ENCODE data around the gene STIM2.
"Not testable (repeated sequence)": the region's sequence is repeated elsewhere in the genome, so short reads cannot be mapped to it uniquely, and the experiment has no call there.

The STIM2 gene

DNA sequence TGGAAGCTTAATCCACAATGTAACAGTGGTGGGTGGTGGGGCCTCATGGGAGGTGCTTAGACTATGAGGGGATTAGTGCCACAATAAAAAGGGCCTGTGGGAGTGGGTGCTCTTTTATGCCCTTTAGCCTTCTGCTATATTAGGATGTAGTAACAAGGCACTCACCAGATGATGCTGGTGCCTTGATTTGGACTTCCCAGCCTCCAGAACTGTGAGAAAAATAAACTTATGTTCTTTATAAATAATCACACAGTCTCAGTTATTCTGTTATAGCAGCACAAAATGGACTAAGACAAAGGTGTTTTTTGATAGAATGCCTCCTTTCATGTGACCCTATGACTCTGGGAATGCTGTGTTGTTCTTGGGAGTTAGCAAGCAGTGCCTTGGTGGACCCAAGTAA, 89.8 kb downstream of the STIM2 start:
- no peak for DNase-seq (ENCODE audit: low read depth in 2 of 2, low spot score in 1 of 2)

DNA sequence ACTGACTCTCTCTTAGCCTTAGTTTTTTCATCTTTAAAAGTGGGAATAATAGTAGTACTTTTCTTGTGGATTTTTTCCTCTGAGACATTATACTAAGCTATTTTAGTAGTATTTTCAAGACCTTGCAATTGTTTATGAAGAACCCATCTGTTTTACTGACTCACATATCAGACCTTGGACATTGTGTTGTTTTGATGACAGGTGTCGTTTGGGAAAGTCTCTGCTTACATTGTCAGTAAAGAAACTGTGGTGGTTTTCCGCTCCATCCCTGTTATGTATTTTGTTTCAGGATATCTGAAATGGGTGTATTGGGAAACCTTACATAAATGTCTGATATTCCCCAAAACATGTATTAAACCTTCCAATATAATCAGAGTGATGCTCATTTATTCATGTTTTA, 92.2 kb downstream of the STIM2 start:
- DNase-seq (ENCODE audit: low read depth in 2 of 2, low spot score in 1 of 2) = no peak

DNA sequence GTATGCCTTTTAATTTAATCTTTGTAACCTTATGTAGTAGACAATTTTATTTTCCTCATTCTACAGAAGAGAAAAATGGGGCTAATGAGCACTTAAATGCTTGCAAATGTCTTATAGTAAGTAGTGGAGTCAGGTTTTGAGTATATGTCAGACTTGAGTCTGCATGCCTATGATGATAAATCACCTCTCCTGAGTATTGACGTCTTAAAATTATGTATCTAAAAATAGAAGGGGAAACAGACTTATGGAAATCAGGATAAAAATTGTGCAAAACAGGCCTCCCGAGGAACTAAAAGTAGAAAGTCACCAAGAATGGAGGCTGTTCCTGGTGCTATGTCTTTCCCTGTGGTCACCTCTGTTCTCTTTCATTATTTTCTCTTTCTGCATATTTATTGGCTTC, 92.7 kb downstream of the STIM2 start:
- DNase-seq (ENCODE audit: low read depth in 2 of 2, low spot score in 1 of 2) = no peak

DNA sequence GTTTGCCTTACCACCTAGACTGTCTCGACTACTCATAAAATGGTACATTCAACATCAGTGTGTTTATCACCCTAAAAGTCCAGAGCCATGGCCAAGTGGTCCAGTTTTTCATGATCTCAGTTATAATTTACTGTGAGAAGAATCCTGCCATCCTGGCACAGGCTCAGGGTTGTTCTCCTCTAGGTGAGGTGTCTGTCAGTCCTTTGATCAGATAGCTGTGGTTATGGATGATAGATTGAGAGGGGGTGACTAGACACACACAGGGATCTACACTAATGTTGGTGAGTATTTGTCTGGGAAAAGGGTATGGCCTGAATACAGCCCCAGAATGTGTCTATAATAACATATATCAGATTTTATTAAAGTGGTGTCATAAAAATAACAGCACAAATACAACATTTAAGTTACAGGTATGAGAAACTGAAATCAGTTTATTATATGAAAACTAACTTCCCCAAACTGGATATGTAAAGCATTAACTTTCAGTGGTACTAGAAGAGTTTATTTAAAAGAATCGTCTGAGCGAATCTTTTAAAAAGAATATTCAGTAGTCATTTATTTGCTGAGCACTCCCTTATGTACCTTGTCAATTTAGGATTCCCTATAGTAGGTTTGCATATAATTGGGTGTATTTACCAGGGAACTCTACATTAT, 93.3 kb downstream of the STIM2 start:
- no peak for DNase-seq (ENCODE audit: low read depth in 2 of 2, low spot score in 1 of 2)

DNA sequence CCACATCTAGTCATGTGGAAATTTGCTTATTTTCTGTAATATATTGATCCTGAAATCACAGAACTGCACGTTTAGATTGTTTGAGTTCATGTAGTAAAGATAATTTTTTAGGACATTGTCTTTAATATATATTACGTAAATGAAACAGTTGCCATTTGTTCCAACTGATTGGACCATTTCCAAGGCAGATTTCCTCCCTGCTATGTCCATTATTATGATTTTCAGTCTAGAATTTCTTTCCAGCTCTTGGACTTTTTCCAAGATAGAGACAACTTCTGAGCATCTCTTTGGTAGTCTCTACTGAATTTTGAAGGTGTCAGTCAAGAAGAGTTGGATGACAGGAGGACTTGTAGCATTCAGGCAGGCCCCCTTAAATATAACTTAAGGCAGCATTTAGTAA, 94.6 kb downstream of the STIM2 start:
- DNase-seq (ENCODE audit: low read depth in 2 of 2, low spot score in 1 of 2) = no peak

DNA sequence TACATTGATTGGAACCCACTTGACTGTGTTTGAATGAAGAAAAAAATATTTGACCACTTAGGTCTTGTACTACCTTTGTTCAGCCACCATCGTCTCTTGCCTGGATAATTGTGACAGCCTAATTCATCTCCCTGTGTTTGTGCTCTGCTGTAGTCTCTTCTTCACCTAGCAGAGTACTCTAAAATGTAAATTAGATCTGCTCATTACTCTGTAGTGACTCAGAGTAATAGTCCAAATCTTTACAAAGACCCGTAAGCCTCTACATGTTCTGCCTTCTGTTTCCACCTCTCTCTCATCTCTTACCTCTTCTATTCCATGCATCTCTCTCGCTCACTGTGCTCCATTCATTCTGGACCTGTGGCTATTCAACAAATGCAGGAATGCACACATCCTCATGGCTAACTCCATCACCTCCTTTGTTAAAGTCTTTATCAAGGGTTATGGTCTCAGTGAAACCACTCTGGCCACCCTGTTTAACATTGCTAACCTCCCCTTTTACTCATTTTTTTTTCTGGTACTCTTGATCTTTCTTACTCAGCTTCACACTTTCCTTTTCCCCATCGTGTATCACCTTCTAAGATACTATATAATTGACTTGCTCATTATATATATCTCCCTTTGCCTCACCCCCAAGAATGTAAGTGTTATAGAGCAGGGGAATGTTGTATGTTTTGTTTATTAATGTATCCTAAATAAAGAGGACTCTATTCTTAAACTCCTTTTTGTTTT, 98.4 kb downstream of the STIM2 start:
- DNase-seq (ENCODE audit: low read depth in 2 of 2, low spot score in 1 of 2) = no peak

DNA sequence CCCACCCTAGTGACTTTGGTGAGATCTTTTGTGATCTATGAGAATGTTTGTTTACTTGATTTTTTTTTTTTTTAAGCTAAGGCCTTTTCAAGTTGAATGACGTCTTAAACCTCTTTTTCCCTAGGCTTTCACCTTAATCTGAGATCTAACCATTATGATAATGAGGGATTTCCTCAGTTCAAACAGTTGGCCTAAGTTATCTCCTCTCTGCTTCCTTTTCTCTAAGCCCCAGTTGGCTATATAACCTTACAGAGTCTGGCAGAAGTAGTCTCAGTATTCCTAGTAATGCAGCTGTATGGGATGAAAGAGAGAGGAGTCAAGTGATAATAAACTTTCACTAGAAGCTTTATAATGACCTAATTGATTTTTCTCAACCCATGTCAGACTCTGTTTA, 99.0 kb downstream of the STIM2 start:
- DNase-seq (ENCODE audit: low read depth in 2 of 2, low spot score in 1 of 2) = no peak

DNA sequence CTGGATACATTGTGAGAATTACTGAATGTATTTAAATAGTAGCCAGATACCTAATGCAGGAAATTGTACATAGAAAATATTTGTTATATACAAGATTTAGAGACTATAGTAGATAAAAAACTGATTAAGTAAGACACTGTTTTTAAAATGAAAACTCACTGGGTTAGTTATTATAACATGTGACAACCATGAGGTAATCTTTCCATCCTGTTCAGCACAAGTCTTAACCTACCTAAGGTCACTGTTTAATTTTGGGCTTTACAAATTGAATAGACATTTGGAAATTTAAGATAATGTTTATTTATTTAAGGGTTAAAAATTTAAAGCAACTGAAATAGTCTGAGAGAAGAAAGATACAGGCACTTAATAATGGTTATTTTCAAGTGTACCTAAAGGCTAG, 102.1 kb downstream of the STIM2 start:
- no peak for DNase-seq (ENCODE audit: low read depth in 2 of 2, low spot score in 1 of 2)

DNA sequence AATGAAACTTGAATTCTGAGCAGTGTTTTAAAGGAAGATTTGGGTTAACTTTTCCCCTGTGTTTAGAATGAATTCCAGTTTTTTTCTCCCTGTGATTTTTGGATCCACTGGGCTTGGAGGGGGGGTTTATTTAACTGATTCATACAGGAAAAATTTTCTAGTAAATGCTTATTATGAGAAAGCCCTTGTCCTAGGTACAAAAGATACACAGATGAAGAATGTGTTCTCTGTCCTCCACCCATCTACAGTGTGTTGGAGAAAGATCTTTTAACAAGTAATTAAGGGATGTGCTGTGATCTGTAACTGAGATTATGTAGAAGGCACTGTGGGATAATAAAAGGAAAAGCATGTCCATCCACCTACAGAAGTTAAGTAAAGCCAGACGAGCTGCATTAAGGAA, 103.9 kb downstream of the STIM2 start:
- no peak for DNase-seq (ENCODE audit: low read depth in 2 of 2, low spot score in 1 of 2)

DNA sequence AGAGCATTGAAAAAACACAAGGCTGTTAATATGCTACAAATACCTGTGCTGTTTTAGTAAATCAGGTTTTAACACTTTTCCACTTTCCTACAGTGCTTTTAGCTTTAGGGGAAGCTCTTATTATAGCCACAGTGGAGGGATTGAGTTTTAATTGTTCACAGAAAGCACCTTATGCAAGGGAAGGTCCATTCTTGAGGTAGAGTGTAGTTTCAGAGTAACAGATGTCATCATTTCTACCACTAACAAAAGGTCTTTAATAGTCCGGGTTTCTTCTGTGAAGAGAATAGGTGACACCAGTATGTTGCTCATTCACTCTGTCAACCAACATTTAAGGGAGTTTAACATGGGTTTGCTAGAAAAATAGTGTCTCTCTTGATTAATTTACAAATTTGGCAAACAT, 104.4 kb downstream of the STIM2 start:
- DNase-seq (ENCODE audit: low read depth in 2 of 2, low spot score in 1 of 2) = no peak

DNA sequence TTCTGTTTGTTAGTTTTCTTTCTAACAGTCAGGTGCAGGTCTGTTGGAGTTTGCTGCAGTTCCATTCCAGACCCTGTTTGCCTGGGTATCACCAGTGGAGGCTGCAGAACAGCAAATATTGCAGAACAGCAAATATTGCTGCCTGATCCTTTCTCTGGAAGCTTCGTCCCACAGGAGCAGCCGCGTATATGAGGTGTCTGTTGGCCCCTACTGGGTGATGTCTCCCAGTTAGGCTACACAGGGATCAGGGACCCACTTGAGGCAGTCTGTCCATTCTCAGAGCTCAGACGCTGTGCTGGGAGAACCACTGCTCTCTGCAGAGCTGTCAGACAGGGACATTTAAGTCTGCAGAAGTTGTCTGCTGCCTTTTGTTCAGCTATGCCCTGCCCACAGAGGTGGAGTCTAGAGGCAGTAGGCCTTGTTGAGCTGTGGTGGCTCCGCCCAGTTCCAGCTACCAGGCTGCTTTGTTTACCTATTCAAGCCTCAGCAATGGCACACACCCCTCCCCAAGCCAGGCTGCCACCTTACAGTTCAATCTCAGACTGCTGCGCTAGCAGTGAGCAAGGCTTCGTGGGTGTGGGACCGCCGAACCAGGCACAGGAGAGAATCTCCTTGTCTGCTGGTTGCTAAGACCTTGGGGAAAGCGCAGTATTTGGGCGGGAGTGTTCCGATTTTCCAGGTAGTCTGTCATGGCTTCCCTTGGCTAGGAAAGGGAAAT, 115.0 kb downstream of the STIM2 start:
- not testable (repeated sequence) for DNase-seq (ENCODE audit: low read depth in 2 of 2, low spot score in 1 of 2)

DNA sequence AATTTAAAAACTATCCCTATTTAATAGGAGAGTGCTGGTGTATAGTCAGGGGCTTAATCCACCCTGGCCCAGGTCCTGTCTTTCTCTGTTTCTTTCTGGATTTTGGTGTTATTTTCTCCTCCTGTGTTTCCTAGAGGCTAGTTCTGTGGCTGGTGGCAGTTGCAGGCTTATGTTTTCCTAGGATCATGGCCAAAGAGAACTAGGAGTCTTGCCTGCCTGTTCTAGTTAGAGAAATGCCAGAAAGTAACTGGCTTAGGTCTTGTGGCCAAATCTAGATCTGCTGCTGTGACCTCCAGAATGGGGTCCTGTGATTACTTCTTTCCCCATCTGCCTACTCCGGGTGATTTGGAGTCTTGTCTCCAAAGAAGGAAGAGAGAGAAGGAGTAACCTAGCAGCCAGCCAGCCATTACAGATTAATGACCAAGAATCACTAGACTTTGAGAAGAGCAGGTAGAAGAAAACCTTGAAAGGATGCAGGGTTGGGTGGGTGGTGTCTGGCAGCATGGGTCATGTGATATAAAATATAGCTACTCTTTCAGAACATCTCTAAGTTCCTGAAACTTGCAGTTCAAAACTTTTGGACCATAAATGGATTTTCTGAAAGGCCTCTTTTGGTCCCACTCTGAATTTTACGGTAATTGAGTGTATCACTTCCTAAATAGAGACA, 117.9 kb downstream of the STIM2 start:
- no peak for DNase-seq (ENCODE audit: low read depth in 2 of 2, low spot score in 1 of 2)

DNA sequence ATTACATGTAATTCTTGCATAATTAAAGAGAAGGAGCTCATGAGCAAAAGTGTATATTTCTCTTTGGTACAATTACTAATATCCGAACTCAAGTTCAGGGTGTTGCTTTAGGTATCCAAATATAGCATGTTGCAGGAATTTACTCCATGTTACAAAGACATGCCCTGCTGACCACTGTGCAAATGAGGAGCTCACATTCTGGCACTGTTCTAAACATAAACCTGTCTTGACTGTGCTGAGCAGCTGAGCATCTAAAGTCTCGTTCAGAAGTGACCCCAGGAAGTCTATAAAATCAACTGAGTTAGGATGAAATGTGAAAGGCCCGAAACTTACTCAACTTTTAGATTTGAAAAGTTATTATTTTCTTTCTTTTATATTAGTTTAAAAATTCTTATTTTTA, 124.3 kb downstream of the STIM2 start:
- no peak for DNase-seq (ENCODE audit: low read depth in 2 of 2, low spot score in 1 of 2)

DNA sequence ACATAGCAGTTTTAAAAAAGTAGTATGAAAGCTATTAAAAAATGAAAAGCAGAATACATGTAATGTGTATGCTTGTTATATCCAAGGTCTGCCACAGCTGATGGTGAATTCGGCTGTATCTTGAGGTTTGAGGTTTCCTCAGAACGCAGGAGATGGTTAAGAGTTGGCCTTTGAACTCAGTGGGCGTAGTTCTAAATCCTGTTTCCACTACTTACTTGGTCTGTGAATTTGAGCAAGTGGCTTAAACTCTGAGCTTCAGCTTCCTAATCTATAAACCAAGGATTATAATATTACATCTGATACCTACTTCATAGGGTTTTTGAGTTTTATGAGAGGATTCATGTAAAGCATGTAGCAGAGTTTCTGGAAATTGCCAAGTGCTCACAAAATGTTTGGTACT, 125.2 kb downstream of the STIM2 start:
- no peak for DNase-seq (ENCODE audit: low read depth in 2 of 2, low spot score in 1 of 2)

DNA sequence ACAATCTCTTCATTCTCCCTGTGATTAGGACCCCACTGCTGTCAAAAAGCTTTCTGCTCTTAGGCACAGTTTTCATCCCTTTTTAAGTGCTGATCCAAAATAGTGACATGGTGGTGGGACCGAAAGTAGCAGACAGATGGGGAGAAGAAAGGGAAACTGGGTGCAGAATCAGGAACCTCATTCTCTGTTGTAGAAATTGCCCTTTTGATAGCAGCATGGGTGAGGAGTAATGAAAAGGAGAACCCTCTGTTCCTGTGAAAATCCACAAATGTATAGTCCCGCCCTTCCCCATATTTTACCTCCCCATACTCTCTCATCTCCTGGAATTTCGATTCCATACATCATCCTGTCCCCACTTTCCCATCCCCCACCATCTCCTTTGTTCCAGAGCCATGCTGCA, 126.5 kb downstream of the STIM2 start:
- DNase-seq (ENCODE audit: low read depth in 2 of 2, low spot score in 1 of 2) = no peak

DNA sequence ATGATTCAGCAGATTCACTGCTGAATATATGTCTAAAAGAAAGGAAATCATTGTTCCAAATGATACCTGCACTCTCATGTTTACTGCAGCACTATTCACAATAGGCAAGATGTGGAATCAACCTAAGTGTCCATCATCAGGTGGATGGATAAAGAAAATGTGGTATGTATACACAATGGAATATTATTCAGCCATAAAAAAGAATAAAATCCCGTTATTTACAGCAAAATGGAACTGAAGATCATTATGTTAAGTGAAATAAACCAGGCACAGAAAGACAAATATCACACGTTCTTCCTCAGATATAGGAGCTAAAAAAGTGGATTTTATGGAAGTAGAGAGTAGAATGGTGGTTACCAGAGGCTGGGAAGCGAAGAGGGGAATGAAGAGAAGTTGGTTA, 130.4 kb downstream of the STIM2 start:
- DNase-seq (ENCODE audit: low read depth in 2 of 2, low spot score in 1 of 2) = no peak

DNA sequence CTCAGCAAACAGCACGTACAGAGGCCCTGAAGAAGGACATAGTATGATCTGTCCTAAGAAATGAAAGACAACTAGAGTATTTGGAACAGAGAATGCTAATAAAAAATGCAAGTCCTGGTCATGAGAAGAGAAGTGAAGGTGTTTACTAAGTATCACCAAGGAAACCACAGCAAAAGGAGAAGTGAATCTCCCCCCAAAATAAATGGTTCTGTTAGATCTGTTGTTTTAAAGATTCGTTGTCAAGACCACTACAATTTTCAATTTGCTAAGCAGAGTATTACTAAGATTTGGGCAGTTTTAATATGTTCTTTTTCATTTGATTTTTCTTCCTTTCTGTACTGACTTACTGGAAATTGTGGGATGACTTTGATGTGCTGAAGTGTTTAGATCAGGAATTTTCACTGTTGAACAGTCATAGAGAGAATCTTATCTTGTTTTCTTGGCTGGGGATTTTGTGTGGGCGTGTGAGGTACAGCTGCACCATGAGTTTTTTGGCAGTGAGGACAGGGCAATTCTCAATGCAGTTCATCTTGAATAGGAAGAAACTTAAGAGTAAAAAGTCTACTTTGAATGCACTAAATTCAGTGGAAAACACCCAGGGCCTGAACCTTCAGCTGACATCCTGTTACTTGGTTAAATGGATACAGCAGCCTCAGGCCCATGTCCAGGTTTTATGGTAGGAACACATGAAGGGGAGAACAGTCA, 132.2 kb downstream of the STIM2 start:
- DNase-seq (ENCODE audit: low read depth in 2 of 2, low spot score in 1 of 2) = no peak

DNA sequence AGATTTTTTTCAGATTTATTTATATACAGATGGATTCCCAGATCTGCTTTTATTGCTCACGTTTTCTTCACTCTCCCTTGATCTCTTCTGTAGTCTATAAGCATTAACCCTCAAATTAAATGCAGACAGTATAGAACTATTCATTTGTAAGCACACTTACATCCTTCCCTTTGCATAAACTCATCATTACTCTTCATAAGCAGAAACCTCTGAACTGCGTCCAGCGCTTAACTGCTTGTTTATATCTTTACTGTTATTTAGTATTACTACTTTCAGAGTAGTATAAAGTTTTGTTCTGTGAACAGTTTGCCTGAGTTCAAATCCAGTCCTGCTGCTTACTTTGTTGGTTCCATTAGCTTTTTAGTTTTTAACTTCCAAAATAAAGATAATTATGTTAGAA, 132.9 kb downstream of the STIM2 start:
- no peak for DNase-seq (ENCODE audit: low read depth in 2 of 2, low spot score in 1 of 2)

DNA sequence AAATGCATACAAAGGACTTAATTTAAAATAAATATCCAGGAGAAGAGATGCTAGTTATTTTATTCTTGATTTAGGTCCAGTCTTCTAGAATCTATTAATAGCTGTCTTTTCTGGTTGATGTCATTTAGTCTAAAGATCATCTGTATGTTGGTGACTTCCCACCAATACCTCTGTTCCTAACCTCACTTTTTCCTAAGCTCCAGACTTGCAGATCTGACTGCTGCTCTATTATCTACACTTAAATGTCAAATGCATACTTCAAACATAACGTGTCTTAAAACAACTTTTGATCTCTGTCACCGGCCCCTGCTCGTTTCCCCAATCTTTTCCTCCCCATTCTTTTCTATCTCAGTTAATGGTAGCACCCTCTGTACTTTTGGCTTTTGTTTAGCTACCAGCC, 133.3 kb downstream of the STIM2 start:
- DNase-seq (ENCODE audit: low read depth in 2 of 2, low spot score in 1 of 2) = no peak

DNA sequence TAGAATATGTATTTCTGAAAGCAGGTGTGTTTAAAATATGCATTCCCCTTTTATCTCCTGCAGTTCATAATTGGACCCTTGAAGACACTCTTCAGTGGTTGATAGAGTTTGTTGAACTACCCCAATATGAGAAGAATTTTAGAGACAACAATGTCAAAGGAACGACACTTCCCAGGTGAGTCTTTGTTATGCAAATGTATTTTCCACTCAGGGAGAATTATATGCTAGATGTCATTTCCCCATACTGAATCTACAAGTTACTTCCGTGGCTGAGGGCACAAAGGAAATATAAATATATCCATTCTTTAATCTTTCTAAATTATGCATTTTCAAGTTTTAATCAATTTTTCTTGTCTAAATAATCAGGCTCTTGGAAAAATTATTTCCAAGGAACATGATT, 134.7 kb downstream of the STIM2 start:
- no peak for DNase-seq (ENCODE audit: low read depth in 2 of 2, low spot score in 1 of 2)

DNA sequence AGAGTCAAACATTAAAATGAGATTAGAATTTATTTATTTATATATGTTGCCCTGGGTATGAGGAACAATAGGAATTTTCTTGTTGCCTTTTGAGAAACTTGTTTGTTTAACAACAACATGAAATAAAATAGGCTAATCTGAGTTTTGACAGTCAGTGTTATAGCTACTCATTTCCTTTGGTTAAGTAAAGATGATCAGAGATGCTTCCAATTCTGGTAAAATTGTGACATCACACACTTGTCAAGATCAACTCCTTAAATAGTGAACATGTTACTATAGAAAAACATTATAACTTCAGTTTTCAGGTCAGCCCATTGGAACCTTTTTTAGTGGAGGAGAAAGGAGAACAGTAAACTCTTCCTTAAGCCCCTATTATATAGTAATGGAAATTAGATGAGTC, 136.1 kb downstream of the STIM2 start:
- no peak for DNase-seq (ENCODE audit: low read depth in 2 of 2, low spot score in 1 of 2)
